Measurements from ENCODE around the gene CCNL2. TPM values are rescaled to one million over a fixed set of nuclear protein-coding genes. Genes with fewer than 3 reads are reported as not detected.
"Not testable (repeated sequence)": the region's sequence is repeated elsewhere in the genome, so short reads cannot be mapped to it uniquely, and the experiment has no call there.

Gene CCNL2
- total RNA-seq, 2 experiments from 2014 or later, result 110 to 112 TPM

DNA sequence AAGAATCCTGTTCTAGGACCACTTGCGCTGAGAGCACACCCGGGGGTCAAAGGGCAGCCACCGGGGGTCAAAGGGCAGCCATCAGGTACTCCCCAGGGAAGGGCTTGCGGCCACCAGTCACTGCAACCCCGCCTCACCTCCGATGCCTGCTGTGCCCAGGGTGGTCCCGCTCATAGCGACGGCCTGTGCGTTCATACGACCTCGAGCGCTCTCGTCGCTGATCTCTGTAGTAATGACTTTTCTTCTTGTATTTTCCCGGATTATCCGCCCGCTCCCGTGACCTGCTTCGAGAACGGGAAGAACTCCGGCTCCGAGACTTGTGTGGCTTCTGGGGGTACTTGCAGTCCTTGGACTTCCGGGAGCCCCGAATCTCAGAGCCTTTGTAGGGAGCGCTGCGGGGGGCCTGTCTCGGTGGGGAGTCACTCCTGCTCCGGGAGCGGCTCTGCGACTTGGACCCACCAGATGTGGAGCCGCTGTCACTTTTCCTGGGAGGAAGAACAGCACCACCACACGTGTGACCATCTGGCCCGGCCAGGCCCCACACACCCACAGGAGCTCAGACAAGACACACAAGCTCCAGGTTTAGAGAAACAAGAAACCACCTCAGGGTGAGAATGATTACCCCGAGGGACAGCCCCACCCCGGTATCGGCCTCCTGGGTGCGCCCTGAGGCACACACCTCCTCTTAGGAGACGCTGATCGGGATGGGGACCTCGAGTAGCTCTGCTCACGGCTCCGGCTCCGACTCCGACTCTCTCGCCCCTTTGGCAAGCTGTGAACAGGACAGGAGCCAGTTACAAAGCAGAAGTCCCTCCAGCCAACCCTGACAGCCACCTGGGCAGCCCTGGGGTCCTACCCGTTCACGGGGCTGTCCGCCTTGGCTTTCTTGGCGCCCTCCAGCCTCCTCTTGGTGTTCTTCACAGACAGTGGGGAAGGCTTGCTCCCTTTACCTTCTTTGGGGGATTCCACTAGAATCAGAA, 11.7 kb downstream of the CCNL2 start:
- CTCF ChIA-PET, result no interaction called here

DNA sequence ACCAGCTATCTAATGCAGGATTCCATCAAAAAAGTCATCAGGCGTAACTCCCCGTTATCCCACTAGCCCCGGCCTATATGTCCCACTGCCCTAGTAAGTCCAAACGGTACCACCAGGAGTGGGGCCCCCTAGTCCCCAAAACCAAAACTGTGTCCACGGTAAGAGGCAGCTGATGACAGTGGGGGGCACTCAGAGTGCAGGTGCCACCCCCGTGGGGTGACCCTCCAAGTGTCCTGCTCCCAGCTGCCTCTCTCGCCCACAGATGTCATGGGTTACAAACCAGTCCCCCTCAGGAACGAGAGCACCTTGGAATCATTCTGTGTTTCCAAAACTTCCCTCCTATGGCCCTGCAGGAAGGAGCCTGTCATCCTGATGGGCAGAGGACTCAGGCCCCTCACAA, 13.2 kb downstream of the CCNL2 start:
- CTCF ChIA-PET, result no interaction called here
- POLR2A ChIA-PET, result interaction anchor here (1.3 kb wide), 1 partner anchor 13 kb away, joined by 3 read pairs; the partner anchor contains the start of gene CCNL2

More for the DNA sequence above, 11.7 kb downstream of the CCNL2 start:
- POLR2A ChIA-PET, result interaction anchor here (1.2 kb wide), 1 partner anchor 12 kb away, joined by 4 read pairs; the partner anchor contains the start of gene CCNL2

DNA sequence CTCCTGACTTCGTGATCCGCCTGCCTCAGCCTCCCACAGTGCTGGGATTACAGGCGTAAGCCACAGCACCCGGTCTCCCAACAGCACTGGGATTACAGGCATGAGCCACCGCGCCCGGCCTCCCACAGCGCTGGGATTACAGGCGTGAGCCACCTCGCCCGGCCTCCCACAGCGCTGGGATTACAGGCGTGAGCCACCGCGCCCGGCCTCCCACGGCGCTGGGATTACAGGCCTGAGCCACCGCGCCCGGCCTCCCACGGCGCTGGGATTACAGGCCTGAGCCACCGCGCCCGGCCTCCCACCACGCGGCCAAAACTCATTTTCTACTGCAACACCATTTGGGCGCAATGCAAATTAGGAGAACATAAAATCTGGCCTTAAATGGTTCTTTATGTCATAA, 13.8 kb downstream of the CCNL2 start:
- CTCF ChIA-PET, result not testable (repeated sequence)
- POLR2A ChIA-PET, result interaction anchor here (1.3 kb wide), 1 partner anchor 14 kb away, joined by 3 read pairs; the partner anchor contains the start of gene CCNL2

DNA sequence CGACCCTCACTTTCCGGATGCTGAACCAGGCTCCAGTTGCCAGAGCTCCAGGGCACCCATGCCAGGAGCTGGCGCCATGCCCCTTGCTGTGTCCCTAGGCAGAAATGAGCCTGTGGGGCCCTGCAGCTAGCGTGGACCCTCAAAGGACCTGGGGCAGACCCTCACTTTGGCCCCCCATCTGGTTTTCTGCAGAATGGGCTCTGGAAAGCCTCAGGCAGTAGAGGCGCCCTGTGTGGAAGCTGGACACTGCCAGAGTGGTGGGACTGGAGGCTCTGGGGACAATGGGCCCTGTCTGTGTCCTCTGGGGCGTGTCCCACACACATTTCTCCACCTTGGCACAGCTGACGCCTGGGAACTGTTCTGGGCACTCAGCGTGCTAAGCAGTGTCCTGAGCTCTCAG, 17.8 kb downstream of the CCNL2 start:
- POLR2A ChIA-PET, result no interaction called here

DNA sequence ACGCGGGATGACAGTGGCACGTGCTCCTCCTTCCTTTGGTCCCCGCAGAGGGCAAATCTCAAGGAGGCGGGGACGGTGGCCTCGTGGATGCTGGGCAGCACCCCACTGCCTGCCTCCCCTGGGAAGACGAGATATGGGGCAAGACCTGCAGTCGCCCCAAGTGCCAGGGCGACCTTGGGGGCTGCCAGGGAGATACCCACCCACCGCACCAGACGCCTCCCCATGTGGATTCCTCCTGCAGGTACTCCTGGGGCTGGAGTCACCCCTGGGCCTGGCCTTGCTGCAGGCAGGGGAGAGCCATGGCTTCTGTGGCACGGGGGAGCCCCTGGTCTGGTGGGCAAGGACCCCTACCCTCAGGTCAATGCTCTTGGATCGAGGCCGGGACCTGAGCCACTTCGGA, 18.3 kb downstream of the CCNL2 start:
- ChIA-PET CTCF (interaction anchor here (1.1 to 1.6 kb wide), 2 partner anchors 9 to 19 kb away, joined by 3 read pairs; no protein-coding TSS in a partner anchor), POLR2A (no interaction called here)

More for the DNA sequence above, 17.8 kb downstream of the CCNL2 start:
- CTCF ChIA-PET, result interaction anchor here (1.1 kb wide), 1 partner anchor 9 kb away, joined by 3 read pairs; no protein-coding TSS in a partner anchor

DNA sequence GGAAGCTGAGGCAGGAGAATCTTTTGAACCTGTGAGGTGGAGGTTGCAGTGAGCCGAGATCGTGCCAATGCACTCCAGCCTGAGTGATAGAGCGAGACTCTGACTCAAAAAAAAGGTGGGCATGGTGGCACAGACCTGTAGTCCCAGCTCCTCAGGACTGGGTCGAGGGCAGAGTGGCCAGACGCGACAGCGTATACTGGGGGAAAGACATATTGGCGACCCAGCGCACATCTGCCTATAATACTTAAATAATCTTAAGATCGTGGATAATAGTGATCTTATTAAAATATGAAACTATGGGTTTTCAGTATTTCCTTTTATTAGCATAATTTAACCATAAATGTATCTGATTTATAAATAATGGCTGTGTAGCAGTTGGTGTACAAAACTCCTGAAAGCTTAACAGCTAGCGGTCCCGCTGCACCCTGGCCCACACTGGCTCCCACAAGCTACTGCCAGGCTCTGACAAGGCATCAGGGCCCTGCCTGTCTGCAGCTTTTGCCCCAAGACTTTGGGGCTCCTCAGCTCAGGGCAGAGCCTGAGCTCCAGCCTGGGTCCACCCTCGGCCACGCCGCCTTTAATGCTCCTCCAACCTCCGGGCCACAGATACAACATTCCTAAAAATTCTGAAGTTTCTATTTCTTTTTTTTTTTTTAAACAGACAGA, 21.5 kb downstream of the CCNL2 start:
- ChIA-PET POLR2A (interaction anchor here (0.6 kb wide), 2 partner anchors 20 to 220 kb away, joined by 3 to 6 read pairs; no protein-coding TSS in a partner anchor), CTCF (interaction anchor here (0.7 to 1.0 kb wide), 2 partner anchors 21 to 24 kb away, joined by 3 read pairs; partner anchors contain the start of gene CCNL2)

DNA sequence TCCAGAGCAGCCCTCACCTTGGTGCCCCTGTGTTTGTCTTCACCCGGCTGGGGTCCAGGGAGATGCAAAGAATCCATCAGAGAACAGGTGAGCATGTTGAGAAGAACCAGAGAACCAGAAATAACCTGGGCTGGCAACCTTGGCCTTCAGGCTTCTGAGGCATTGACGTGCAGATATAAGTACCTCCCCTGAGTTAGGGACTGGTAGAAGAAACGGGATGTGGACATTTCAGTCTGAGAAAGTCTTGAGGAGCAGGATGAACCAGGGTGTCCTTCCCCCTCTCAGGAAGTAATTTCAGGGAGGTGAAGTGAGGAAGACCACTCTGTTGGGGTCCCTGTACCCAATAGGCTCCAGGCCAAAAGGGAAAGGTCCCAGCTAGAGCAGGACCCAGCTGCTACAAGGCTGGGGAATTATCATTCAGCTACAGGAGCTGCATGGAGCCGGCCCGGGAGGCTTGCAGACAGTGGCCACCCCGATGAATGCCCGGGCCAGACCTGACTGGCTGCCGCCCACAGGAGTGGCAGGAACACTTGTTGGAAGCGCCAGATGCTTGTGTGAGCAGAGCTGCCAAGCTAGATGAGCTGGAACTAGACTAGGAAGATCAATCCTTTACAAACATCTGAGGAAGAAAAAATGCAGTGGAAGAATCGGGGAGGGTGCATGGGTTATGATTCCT, 22.4 kb downstream of the CCNL2 start:
- ChIA-PET CTCF (interaction anchor here (1.0 kb wide), 1 partner anchor 22 kb away, joined by 3 read pairs; the partner anchor contains the start of gene CCNL2), POLR2A (interaction anchor here (0.7 to 2.2 kb wide), 3 partner anchors 22 to 76 kb away, joined by 3 to 8 read pairs (median 3); partner anchors contain the start of gene CCNL2)

DNA sequence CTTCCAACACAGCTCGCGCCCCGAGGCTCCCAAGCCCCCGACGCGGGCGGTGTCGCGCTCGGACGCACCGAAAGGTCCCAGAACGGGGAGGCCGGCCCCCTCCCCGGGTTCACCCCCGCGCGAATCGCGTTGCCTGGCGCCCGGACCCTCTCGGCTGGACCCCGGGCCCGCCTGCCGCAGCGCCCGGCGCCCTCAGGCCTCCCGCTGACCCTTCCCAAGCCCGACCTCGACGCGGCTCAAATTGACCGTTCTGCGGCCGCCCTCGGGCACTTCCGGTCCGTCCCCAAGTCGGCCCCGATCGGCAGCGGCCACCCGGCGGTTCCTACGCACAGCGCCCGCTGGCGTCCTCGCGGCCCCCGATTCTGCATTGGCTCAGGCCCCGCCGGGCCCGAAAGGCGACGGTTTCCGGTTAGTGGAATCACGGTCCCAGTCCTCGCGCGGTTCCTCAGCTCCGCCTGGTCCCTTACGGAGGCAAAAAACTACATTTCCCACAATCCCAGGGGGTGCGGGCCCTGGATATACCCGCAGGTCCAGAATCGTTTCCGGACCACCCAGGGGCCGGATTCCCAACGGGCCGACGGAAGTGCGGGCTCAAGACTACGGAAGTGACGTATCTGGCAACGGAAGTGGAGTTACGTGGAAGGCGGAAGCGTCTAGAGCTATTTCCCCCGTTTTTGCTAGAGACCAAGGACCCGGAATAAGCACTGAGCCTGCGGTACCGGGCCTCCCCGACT, 24.0 kb downstream of the CCNL2 start, which contains the start of gene AURKAIP1:
TSS of gene AURKAIP1 (minus strand) at position 279 of the 734 bp plus-strand sequence. CDS start 451 bp downstream, outside the sequence.
- ChIA-PET CTCF (interaction anchor here (0.6 to 4.0 kb wide), 9 partner anchors 10 to 131 kb away, joined by 3 to 12 read pairs (median 5); partner anchors contain the start of genes CCNL2, MRPL20 and MXRA8), POLR2A (interaction anchor here (0.9 to 2.2 kb wide), 6 partner anchors 24 to 65 kb away, joined by 3 to 11 read pairs (median 6); partner anchors contain the start of genes CCNL2 and MRPL20)

DNA sequence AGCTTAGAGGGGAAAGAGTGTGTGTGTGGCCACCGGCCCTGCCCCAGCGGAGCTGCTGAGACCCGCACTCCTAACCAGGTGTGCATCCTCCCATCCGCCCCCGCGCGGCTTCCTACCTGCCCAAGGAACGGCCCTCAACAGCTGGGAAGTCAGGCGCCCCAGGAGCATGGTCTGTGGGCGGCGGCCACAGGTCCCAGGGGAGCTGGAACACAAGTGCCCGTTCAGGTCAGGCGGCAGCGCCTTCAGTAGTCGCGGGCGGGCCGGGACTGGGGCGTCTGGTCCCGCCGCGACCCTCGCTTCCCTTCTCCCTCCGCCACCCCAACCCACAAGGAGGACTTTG, 24.6 kb downstream of the CCNL2 start:
- ChIA-PET POLR2A (interaction anchor here (0.9 to 2.2 kb wide), 6 partner anchors 24 to 65 kb away, joined by 3 to 11 read pairs (median 6); partner anchors contain the start of genes CCNL2 and MRPL20), CTCF (interaction anchor here (0.6 to 4.0 kb wide), 8 partner anchors 9 to 131 kb away, joined by 3 to 12 read pairs (median 6); partner anchors contain the start of genes CCNL2, MRPL20 and MXRA8)

DNA sequence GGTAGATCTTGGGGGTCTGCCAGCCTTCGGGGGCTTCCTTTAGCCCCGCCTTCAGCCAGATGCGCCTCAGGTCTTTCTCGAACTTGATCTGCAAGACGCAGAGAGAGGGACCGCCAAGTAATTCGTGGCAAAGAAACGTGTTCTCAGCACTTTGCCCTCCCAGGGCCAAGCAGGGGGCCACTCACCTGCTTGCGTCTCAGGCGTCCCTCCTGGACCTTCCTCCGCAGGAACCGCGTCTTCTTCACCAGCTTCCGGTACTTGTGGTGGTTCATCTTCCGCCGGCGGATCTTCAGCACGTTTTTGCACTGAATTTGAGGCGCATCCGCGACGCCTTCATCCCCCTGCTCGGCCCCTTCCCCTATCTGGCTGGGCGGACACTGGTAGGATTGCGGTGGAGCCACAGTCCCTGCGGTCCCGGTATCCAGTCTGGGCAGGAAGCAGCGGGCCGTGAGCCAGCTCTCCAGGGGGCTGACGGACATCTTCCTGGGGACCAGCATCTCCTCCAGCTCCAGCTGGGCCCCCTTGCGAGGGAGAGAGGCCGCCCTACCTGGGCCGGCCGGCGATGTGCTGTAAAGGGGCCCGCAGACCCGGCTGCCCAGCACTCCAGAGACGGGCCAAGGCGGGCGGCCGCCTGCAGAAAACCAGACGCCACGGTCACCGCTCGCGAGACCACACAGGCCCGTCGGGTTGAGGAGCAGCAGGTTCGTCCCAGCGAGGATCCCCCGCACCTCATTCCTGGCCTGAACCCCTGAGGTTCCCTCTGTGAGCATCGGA, 25.1 kb downstream of the CCNL2 start:
- ChIA-PET CTCF (interaction anchor here (0.8 to 4.0 kb wide), 7 partner anchors 9 to 132 kb away, joined by 3 to 12 read pairs (median 4); partner anchors contain the start of genes MRPL20 and MXRA8), POLR2A (interaction anchor here (0.9 to 2.2 kb wide), 2 partner anchors 27 to 28 kb away, joined by 3 to 8 read pairs; no protein-coding TSS in a partner anchor)

DNA sequence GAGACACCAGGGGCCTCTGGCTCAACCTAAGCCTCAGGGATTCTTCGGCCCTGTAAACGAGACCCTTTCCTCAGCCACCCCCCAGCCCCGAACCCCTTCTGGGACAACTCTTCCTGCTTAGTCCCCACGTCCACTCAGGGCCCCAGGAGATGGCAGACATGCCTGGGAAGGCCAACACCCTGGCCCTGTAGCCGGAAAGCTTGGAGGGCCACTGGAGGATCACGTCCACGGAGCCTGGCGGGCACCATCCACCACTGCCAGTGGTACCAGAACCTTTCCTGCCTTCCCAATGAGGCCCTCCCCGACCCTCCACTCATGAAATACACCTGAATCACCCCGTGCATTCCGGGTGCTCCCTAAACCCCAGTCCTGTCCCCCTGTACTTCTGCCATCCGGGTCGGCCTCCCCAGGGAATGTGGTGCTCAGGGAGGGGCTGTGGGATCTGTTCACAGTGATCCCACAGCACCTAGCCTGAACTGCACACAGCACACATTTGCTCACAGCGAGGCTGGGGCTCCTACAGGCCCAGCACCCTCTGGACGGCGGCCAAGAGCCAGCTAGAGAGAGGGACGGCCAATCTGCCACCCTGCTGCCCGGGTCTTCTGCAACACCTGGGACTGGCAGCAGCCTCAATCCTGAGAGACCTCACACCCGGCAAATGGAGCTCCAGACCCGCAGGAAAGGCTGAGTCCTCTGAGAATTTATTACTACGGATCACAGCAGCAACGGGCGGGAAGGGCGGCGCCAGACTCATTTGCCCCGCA, 25.9 kb downstream of the CCNL2 start:
- CTCF ChIA-PET, result interaction anchor here (0.7 to 4.0 kb wide), 11 partner anchors 8 to 371 kb away, joined by 3 to 14 read pairs (median 4); partner anchors contain the start of genes DVL1, MXRA8 and UBE2J2
- POLR2A ChIA-PET, result interaction anchor here (1.1 kb wide), 1 partner anchor 160 kb away, joined by 3 read pairs; no protein-coding TSS in a partner anchor

DNA sequence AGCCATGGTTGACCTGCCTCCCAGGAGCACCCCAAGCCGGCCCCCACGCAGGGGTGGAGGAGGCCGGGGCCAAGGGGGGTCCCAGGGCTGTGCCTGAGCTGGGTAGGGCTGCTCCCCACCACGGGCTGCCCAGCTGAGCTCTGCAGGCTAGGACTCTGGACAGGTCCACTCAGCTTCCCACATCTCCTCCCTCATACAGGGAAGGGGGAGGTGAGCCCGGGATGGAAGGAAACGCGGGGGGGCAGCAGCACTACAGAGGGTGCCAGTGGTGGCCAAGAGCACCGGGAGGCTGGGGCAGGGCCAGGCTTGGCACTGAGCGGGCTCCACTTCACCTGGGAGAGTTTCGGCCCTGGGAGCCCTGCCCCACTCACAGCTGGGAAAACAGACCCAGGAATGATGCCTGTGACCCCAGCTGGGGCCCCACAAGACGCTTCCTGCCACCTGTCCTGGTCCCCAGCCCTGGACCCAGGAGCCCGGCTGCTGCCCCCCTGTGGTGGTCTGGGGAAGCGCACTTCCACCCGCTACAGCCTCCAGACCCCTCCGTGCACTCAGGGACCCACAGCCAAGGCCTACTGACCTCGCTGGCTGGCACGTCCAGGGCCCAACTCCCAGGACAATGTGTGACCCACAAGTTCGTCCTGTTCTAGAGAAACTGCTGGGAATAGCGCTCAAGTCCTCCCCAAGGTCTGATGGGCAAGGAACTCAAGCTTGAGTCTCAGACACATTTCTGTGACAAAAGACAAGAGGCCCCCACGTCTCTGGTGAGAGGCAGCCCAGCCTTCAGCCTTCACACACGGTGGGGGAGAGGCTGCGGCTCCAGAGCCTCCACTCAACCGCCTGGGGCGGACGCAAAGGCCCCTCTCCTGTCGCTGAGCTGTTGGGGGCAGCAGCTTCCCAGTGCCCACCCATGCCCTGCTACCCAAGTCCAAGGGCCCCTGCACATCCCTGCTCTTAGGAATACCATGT, 27.1 kb downstream of the CCNL2 start:
- ChIA-PET POLR2A (interaction anchor here (0.7 to 1.1 kb wide), 3 partner anchors 18 to 159 kb away, joined by 3 read pairs; no protein-coding TSS in a partner anchor), CTCF (interaction anchor here (0.6 to 4.0 kb wide), 17 partner anchors 9 to 378 kb away, joined by 3 to 14 read pairs (median 3); partner anchors contain the start of genes DVL1, MXRA8 and UBE2J2)

DNA sequence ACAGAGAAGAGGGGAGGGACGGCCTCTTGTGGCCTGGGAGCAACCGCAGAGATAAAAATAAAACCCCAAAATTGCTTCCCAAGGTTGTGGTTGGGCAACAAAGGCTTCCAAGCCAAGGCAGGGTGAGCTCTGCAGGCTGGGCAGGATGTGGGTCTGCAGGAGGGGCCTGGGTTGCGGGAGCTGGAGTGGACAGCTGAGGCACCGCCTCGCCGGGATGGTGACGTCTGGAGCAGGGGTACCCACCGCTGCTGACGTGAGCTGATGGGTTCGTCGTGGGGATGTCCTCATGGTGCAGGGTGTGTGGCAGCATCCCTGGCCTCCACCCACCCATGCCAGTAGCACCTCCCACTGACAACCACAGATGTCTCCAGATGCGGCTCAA, 27.8 kb downstream of the CCNL2 start:
- ChIA-PET POLR2A (interaction anchor here (0.8 kb wide), 1 partner anchor 18 kb away, joined by 3 read pairs; no protein-coding TSS in a partner anchor), CTCF (interaction anchor here (0.6 to 4.0 kb wide), 9 partner anchors 8 to 377 kb away, joined by 3 to 14 read pairs (median 4); partner anchors contain the start of genes DVL1 and MXRA8)

DNA sequence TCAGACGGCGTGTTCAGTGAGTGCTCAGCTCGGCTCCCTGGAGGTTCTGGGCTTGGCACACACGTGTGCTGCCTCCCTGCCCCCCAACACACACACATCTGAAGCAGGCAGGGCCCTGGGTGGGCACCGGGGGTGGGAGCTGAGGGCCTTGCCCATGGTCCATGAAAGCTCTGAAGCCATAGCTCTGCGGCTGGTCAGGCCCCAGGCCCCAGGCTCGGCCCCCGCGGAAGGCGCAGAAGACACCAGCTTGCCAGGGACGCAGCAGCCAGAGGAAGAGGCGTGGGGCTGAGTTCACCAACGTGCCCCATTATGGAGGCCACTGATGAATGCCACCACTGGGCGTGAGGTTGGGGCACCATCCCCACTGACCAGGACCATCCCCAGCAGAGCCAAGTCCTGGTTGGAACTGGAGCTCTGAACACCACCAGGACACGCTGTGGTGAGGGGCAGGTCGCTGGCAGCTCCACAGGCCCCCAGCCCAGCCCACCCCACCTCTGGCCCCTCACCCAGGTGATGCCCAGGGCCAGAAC, 28.3 kb downstream of the CCNL2 start:
- POLR2A ChIA-PET, result interaction anchor here (0.6 to 0.8 kb wide), 2 partner anchors 17 to 357 kb away, joined by 3 read pairs; partner anchors contain the start of gene ISG15
- CTCF ChIA-PET, result interaction anchor here (1.3 to 3.6 kb wide), 4 partner anchors 16 to 61 kb away, joined by 3 to 14 read pairs (median 5); partner anchors contain the start of gene DVL1
